ENCODE measurements around the gene TENT5A. TPM values are rescaled to one million over a fixed set of nuclear protein-coding genes. Genes with fewer than 3 reads are reported as not detected.

TENT5A gene
- total RNA-seq, 1 experiment from 2014 or later: not detected

GRCh38 chr6:81762132-81762531 lies 9.7 kb upstream of the TENT5A start:
- Histone ChIP-seq H3K9ac (ENCODE audit: low read length) (no peak overlapping the region), H3K9me2 (replicated peaks; ENCODE audit: insufficient read depth, low read length) (no peaks in the 10 kb centered on the region), H3K4me3 (ENCODE audit: low read length) (no peak overlapping the region), H3K4me2 (ENCODE audit: low read depth, low read length, poor library complexity, severe bottlenecking) (no peak overlapping the region), H3K27me3 (ENCODE audit: low read length) (no peaks in the 10 kb centered on the region), H3K79me2 (ENCODE audit: low read length) (no peaks in the 10 kb centered on the region), H3K27ac (ENCODE audit: low read length) (no peak overlapping the region), H3K36me3 (ENCODE audit: insufficient read depth, low read length) (no peaks in the 10 kb centered on the region), H2AFZ (ENCODE audit: low read length) (no peak overlapping the region), H3K9me3 (ENCODE audit: low read length) (no peaks in the 10 kb centered on the region), H3K4me1 (ENCODE audit: low read length) (no peaks in the 10 kb centered on the region), H4K20me1 (ENCODE audit: insufficient read depth, low read depth, low read length) (no peaks in the 10 kb centered on the region)
- no peak for DNase-seq

DNA sequence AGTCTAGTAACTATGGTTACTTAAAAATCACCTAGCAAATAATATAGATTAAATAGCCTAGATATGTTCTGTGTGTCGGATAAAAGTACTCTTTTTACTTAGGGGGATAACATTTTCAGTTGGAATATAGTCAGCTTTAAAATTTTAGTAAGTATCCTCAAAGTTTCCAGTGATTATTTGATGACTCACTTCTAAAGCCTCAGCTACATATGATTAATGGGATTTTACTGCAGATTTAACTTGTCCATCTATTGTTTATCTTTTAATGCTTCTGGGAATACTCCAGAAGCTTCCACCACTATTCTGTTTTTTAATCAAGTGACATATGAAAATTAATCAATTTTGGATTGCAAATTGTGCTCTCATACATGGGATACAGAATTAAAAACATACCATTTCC lies 8.7 kb upstream of the TENT5A start:
- Histone ChIP-seq H3K9ac (ENCODE audit: low read length) (no peak overlapping the region), H2AFZ (ENCODE audit: low read length) (no peak overlapping the region), H3K79me2 (ENCODE audit: low read length) (no peaks in the 10 kb centered on the region), H3K4me3 (ENCODE audit: low read length) (no peak overlapping the region), H3K4me1 (ENCODE audit: low read length) (no peaks in the 10 kb centered on the region), H3K27ac (ENCODE audit: low read length) (no peak overlapping the region), H3K4me2 (ENCODE audit: low read depth, low read length, poor library complexity, severe bottlenecking) (no peak overlapping the region), H3K9me2 (replicated peaks; ENCODE audit: insufficient read depth, low read length) (no peaks in the 10 kb centered on the region), H4K20me1 (ENCODE audit: insufficient read depth, low read depth, low read length) (no peaks in the 10 kb centered on the region), H3K36me3 (ENCODE audit: insufficient read depth, low read length) (no peaks in the 10 kb centered on the region), H3K9me3 (ENCODE audit: low read length) (no peaks in the 10 kb centered on the region), H3K27me3 (ENCODE audit: low read length) (no peaks in the 10 kb centered on the region)
- no peak for DNase-seq

GRCh38 chr6:81759782-81760181 lies 7.3 kb upstream of the TENT5A start:
- Histone ChIP-seq H3K4me1 (ENCODE audit: low read length) (no peaks in the 10 kb centered on the region), H3K79me2 (ENCODE audit: low read length) (no peaks in the 10 kb centered on the region), H3K9me3 (ENCODE audit: low read length) (no peaks in the 10 kb centered on the region), H3K4me3 (ENCODE audit: low read length) (no peak overlapping the region), H4K20me1 (ENCODE audit: insufficient read depth, low read depth, low read length) (no peaks in the 10 kb centered on the region), H3K9ac (ENCODE audit: low read length) (no peak overlapping the region), H3K27me3 (ENCODE audit: low read length) (no peaks in the 10 kb centered on the region), H2AFZ (ENCODE audit: low read length) (no peak overlapping the region), H3K36me3 (ENCODE audit: insufficient read depth, low read length) (no peaks in the 10 kb centered on the region), H3K27ac (ENCODE audit: low read length) (no peak overlapping the region), H3K9me2 (replicated peaks; ENCODE audit: insufficient read depth, low read length) (no peaks in the 10 kb centered on the region), H3K4me2 (ENCODE audit: low read depth, low read length, poor library complexity, severe bottlenecking) (no peak overlapping the region)
- DNase-seq: no peak

DNA sequence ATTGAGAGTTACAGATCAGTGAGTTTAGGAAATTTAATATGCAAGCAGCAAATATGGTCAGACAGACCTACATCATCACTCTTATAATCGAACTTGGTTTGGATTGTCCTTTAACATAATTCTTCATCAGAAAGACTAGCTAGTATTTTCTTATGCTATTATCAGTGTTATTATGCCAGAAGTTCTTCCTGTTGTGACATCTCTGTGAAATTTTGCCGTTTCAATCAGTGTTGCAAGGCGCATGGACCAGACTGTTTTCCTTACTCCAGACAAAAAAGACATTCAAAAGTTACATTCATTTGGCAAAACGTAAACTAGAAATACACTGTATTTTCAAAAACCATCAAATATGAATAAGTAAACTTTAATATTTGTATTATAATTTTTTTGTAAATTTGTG lies 5.7 kb upstream of the TENT5A start:
- no peaks in the 10 kb centered on the region for H3K4me1 ChIP-seq (ENCODE audit: low read length)
- H3K79me2 ChIP-seq (ENCODE audit: low read length): no peaks in the 10 kb centered on the region
- DNase-seq: no peak
- no peak overlapping the region for H3K4me2 ChIP-seq (ENCODE audit: low read depth, low read length, poor library complexity, severe bottlenecking)
- H3K27me3 ChIP-seq (ENCODE audit: low read length): no peaks in the 10 kb centered on the region
- no peaks in the 10 kb centered on the region for H3K9me2 ChIP-seq (replicated peaks; ENCODE audit: insufficient read depth, low read length)
- H4K20me1 ChIP-seq (ENCODE audit: insufficient read depth, low read depth, low read length): no peaks in the 10 kb centered on the region
- no peak overlapping the region for H3K27ac ChIP-seq (ENCODE audit: low read length)
- no peaks in the 10 kb centered on the region for H3K36me3 ChIP-seq (ENCODE audit: insufficient read depth, low read length)
- H3K9ac ChIP-seq (ENCODE audit: low read length): no peak overlapping the region
- H2AFZ ChIP-seq (ENCODE audit: low read length): no peak overlapping the region
- no peaks in the 10 kb centered on the region for H3K9me3 ChIP-seq (ENCODE audit: low read length)
- H3K4me3 ChIP-seq (ENCODE audit: low read length): no peak overlapping the region

DNA sequence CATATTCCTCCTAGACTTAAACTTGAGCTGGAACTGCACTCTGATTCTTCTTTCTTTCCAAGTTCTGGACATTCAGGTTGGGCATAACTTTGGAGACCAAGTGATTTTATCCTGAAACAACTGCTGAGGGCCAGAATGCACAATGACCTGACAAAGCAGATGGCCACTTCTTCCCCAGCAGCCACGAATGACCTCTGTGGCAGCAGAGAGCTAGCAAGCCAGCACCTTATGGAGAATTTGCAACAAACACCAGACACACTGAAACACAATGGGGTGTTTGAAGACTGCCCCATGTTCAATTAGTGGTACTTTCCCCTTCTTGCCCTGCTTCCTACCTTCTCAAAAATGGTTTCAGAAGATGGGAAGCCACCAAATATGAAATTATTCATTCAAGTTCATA lies 4.2 kb upstream of the TENT5A start:
- no peaks in the 10 kb centered on the region for H3K79me2 ChIP-seq (ENCODE audit: low read length)
- H3K36me3 ChIP-seq (ENCODE audit: insufficient read depth, low read length): no peaks in the 10 kb centered on the region
- H3K9me2 ChIP-seq (replicated peaks; ENCODE audit: insufficient read depth, low read length): no peaks in the 10 kb centered on the region
- H3K9ac ChIP-seq (ENCODE audit: low read length): no peak overlapping the region
- no peaks in the 10 kb centered on the region for H3K9me3 ChIP-seq (ENCODE audit: low read length)
- H3K27me3 ChIP-seq (ENCODE audit: low read length): no peaks in the 10 kb centered on the region
- no peak overlapping the region for H3K27ac ChIP-seq (ENCODE audit: low read length)
- no peak overlapping the region for H2AFZ ChIP-seq (ENCODE audit: low read length)
- no peak overlapping the region for H3K4me3 ChIP-seq (ENCODE audit: low read length)
- H3K4me1 ChIP-seq (ENCODE audit: low read length): no peaks in the 10 kb centered on the region
- no peak for DNase-seq
- H3K4me2 ChIP-seq (ENCODE audit: low read depth, low read length, poor library complexity, severe bottlenecking): no peak overlapping the region
- no peaks in the 10 kb centered on the region for H4K20me1 ChIP-seq (ENCODE audit: insufficient read depth, low read depth, low read length)

DNA sequence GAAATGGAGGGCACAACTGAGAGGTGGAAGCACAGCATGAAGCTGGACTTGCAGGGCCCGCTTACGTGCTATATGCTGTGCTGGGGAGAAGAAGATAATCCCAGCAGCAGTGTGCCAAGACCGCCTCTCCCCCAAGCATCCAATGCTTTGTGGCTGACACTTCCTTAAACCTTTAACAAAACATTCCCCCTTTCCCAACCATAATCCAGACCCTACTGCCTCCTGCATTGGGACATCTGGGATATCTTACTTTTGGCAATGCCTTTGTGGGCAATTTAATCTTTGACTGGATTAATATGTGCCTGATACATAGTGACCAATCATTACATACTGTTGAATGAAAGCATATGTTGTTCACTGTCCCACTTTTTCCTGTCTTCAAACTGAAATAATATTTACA lies 3.1 kb upstream of the TENT5A start:
- no peaks in the 10 kb centered on the region for H3K9me2 ChIP-seq (replicated peaks; ENCODE audit: insufficient read depth, low read length)
- no peaks in the 10 kb centered on the region for H3K9me3 ChIP-seq (ENCODE audit: low read length)
- H3K4me1 ChIP-seq (ENCODE audit: low read length): no peaks in the 10 kb centered on the region

GRCh38 chr6:81754906-81755305 lies 2.4 kb upstream of the TENT5A start:
- H3K27me3 ChIP-seq (ENCODE audit: low read length): no peaks in the 10 kb centered on the region
- DNase-seq: no peak

More for the DNA sequence above, 3.1 kb upstream of the TENT5A start:
- Histone ChIP-seq H3K27me3 (ENCODE audit: low read length) (no peaks in the 10 kb centered on the region), H4K20me1 (ENCODE audit: insufficient read depth, low read depth, low read length) (no peaks in the 10 kb centered on the region), H2AFZ (ENCODE audit: low read length) (no peak overlapping the region), H3K4me2 (ENCODE audit: low read depth, low read length, poor library complexity, severe bottlenecking) (no peak overlapping the region), H3K27ac (ENCODE audit: low read length) (no peak overlapping the region), H3K4me3 (ENCODE audit: low read length) (no peak overlapping the region), H3K79me2 (ENCODE audit: low read length) (no peaks in the 10 kb centered on the region), H3K9ac (ENCODE audit: low read length) (no peak overlapping the region), H3K36me3 (ENCODE audit: insufficient read depth, low read length) (no peaks in the 10 kb centered on the region)
- DNase-seq: no peak

DNA sequence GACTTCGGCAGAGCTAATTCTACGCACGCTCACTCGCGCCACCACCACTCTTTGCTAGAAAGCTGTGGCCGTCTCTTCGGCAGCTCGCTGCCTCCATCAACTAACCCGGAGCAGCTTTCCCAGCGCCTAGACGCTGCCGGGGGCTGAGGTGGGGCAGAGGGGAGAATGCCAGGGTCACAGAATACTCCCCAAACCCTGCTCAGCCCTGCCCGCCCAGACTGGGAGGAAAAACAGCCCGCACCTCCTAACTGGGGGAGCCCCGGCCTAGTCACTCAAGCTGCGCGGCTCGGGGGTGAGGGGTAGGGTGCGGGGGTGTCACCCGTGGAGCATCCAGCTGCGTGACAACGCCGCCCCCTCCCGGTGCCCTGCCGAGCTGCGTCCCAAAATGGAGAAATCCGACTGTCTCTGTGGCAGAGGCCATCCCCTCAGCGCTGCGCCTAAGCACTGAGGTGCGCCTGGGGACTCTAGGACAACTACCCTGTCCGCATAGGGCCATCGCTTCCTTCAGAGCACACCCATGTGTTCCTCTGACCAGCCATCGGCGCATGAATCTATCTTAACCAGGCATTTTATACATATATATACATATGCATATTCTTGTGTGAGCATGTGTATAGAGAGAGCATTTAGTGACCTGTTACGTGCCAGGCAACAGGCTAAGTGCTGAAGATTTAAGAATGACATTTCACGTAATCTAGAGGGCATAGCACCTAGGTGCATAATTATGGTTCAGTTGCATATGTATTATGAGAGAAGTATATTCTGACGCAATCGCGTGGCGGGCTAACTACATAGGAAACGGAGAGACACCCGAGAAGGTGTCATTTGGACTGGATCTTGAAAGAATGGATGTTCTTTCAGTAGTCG lies 1.5 kb upstream of the TENT5A start:
- Histone ChIP-seq H3K4me2 (ENCODE audit: low read depth, low read length, poor library complexity, severe bottlenecking) (no peak overlapping the region), H2AFZ (ENCODE audit: low read length) (no peak overlapping the region), H3K9ac (ENCODE audit: low read length) (no peak overlapping the region), H3K27me3 (ENCODE audit: low read length) (no peaks in the 10 kb centered on the region), H3K9me3 (ENCODE audit: low read length) (no peaks in the 10 kb centered on the region), H3K79me2 (ENCODE audit: low read length) (no peaks in the 10 kb centered on the region), H3K9me2 (replicated peaks; ENCODE audit: insufficient read depth, low read length) (no peaks in the 10 kb centered on the region), H3K4me1 (ENCODE audit: low read length) (no peaks in the 10 kb centered on the region), H3K27ac (ENCODE audit: low read length) (no peak overlapping the region), H3K36me3 (ENCODE audit: insufficient read depth, low read length) (no peaks in the 10 kb centered on the region), H4K20me1 (ENCODE audit: insufficient read depth, low read depth, low read length) (no peaks in the 10 kb centered on the region), H3K4me3 (ENCODE audit: low read length) (no peak overlapping the region)
- no peak for DNase-seq

More at GRCh38 chr6:81754906-81755305, 2.4 kb upstream of the TENT5A start:
- no peak overlapping the region for H2AFZ ChIP-seq (ENCODE audit: low read length)
- H3K27ac ChIP-seq (ENCODE audit: low read length): no peak overlapping the region
- no peaks in the 10 kb centered on the region for H4K20me1 ChIP-seq (ENCODE audit: insufficient read depth, low read depth, low read length)
- H3K9me2 ChIP-seq (replicated peaks; ENCODE audit: insufficient read depth, low read length): no peaks in the 10 kb centered on the region
- no peak overlapping the region for H3K4me2 ChIP-seq (ENCODE audit: low read depth, low read length, poor library complexity, severe bottlenecking)
- no peaks in the 10 kb centered on the region for H3K79me2 ChIP-seq (ENCODE audit: low read length)
- H3K4me1 ChIP-seq (ENCODE audit: low read length): no peaks in the 10 kb centered on the region
- H3K9ac ChIP-seq (ENCODE audit: low read length): no peak overlapping the region
- no peaks in the 10 kb centered on the region for H3K9me3 ChIP-seq (ENCODE audit: low read length)
- H3K36me3 ChIP-seq (ENCODE audit: insufficient read depth, low read length): no peaks in the 10 kb centered on the region
- H3K4me3 ChIP-seq (ENCODE audit: low read length): no peak overlapping the region
